K562 (cell line): ENCODE results near the gene TMEM89. TPM values are rescaled to one million over a fixed set of nuclear protein-coding genes. Genes with fewer than 3 reads are reported as not detected.
A peak's percentile ranks its signal among the peaks of the same experiment; 100 is the strongest.

Experiments used
- BRF2 ChIP-seq: IDR thresholded peaks from 3 replicates; pipeline ENCODE4 v1.6.1; 2011; ENCODE audit warnings: borderline replicate concordance, mild to moderate bottlenecking; ENCODE audit not compliant: insufficient read length, insufficient read depth
- CBX3 ChIP-seq, 2 experiments: IDR thresholded peaks; 1 replicate in 1 of 2; 2 replicates in 1 of 2; pipeline ENCODE4 v1.6.1; 2012; ENCODE audit warnings: inconsistent platforms in 2 of 2, low read length in 2 of 2, borderline replicate concordance in 1 of 2, control low read depth in 1 of 2
- CLOCK ChIP-seq: fragments of 250-450 bp; sonication (Bioruptor Pico); IDR thresholded peaks from 2 replicates; pipeline ENCODE4 v1.4.0; 2020; ENCODE audit warnings: mild to moderate bottlenecking, moderate library complexity, borderline replicate concordance
- FOXK1 ChIP-seq: sonication (generic); formaldehyde crosslinking; IDR thresholded peaks from 2 replicates; pipeline ENCODE4 v1.8.0; 2022; ENCODE audit warnings: missing genetic modification reagents, mild to moderate bottlenecking, borderline replicate concordance
- GATAD2B ChIP-seq: fragments of 450-650 bp; IDR thresholded peaks from 2 replicates; pipeline ENCODE4 v1.6.1; 2017; ENCODE audit warnings: mild to moderate bottlenecking, borderline replicate concordance
- HIVEP1 ChIP-seq: fragments of 250-450 bp; sonication (Bioruptor Pico); IDR thresholded peaks from 2 replicates; pipeline ENCODE4 v1.4.0; 2020; ENCODE audit warnings: mild to moderate bottlenecking
- ILF3 ChIP-seq: fragments of 450-650 bp; IDR thresholded peaks from 2 replicates; pipeline ENCODE4 v1.6.1; 2018; ENCODE audit warnings: antibody characterized with exemption, mild to moderate bottlenecking, moderate library complexity, borderline replicate concordance
- MCM5 ChIP-seq: fragments of 450-650 bp; IDR thresholded peaks from 2 replicates; pipeline ENCODE4 v1.6.1; 2016; ENCODE audit warnings: low read depth
- NCOA6 ChIP-seq: fragments of 450-650 bp; IDR thresholded peaks from 2 replicates; pipeline ENCODE4 v1.6.1; 2017; ENCODE audit warnings: mild to moderate bottlenecking
- POLR2G ChIP-seq: fragments of 200-400 bp; formaldehyde crosslinking; IDR thresholded peaks from 2 replicates; pipeline ENCODE4 v1.6.1; 2017; ENCODE audit warnings: low read depth, mild to moderate bottlenecking, antibody characterized with exemption, low read length, moderate library complexity
- PYGO2 ChIP-seq: fragments of 450-650 bp; IDR thresholded peaks from 2 replicates; pipeline ENCODE4 v1.6.1; 2016; ENCODE audit warnings: mild to moderate bottlenecking, missing genetic modification characterization, moderate library complexity, missing compliant biosample characterization
- SRSF3 ChIP-seq: fragments of 200-400 bp; formaldehyde crosslinking; IDR thresholded peaks from 2 replicates; pipeline ENCODE4 v1.6.1; 2016; ENCODE audit warnings: mild to moderate bottlenecking, low read length, moderate library complexity; ENCODE audit not compliant: insufficient read depth
- TCF7L2 ChIP-seq: fragments of 150-350 bp; IDR thresholded peaks from 2 replicates; pipeline ENCODE4 v1.6.1; 2016; ENCODE audit warnings: low read depth, mild to moderate bottlenecking, low read length, moderate library complexity
- TFAM ChIP-seq: fragments of 250-450 bp; sonication (Bioruptor Pico); conservative IDR thresholded peaks from 2 replicates; pipeline ENCODE4 v1.5.0; 2021; ENCODE audit warnings: mild to moderate bottlenecking, moderate library complexity
- TGIF2 ChIP-seq: sonication (generic); formaldehyde crosslinking; IDR thresholded peaks from 2 replicates; pipeline ENCODE4 v1.8.1; 2022; ENCODE audit warnings: mild to moderate bottlenecking, missing genetic modification reagents, moderate library complexity
- YBX1 ChIP-seq: fragments of 450-650 bp; IDR thresholded peaks from 2 replicates; pipeline ENCODE4 v1.7.1; 2016; ENCODE audit warnings: mild to moderate bottlenecking
- ZBTB1 ChIP-seq: sonication (generic); formaldehyde crosslinking; IDR thresholded peaks from 2 replicates; pipeline ENCODE4 v1.8.1; 2023; ENCODE audit warnings: missing genetic modification reagents, low read depth, mild to moderate bottlenecking, borderline replicate concordance
- ZEB2 ChIP-seq: fragments of 450-650 bp; IDR thresholded peaks from 2 replicates; pipeline ENCODE4 v1.6.1; 2016
- ZNF133 ChIP-seq: fragments of 250-450 bp; sonication (Bioruptor Pico); IDR thresholded peaks from 2 replicates; pipeline ENCODE4 v1.4.0; 2020; ENCODE audit warnings: mild to moderate bottlenecking
- ZNF165 ChIP-seq: fragments of 250-450 bp; sonication (Bioruptor Pico); IDR thresholded peaks from 2 replicates; pipeline ENCODE4 v1.4.0; 2020; ENCODE audit warnings: borderline replicate concordance
- ZNF512 ChIP-seq: IDR thresholded peaks from 2 replicates; pipeline ENCODE4 v1.6.1; 2016; ENCODE audit warnings: missing genetic modification characterization, missing compliant biosample characterization
- ZNF780A ChIP-seq: fragments of 250-450 bp; sonication (Bioruptor Pico); IDR thresholded peaks from 2 replicates; pipeline ENCODE4 v1.5.0; 2021; ENCODE audit warnings: mild to moderate bottlenecking
- polyA plus RNA-seq, 8 experiments: library from polyadenylated mRNA; depleted of rRNA in 4 of 8; stranded (reverse) in 5 of 8; unstranded in 3 of 8; fragments of >200 nt; fragmentation: Nextera tagmentation in 2 of 8; fragmentation: Illumina TruSeq in 1 of 8; extraction: Ambion mirVana in 2 of 8; extraction: Trizol in 1 of 8; gene quantifications; 2 replicates each; pipeline versions ENCODE4 v1.2.1 to v1.2.3, GENCODE V29; 2011 to 2014; ENCODE audit warnings: inconsistent platforms in 1 of 8, missing spikeins in 1 of 8
- total RNA-seq, 7 experiments: library from RNA; depleted of rRNA in 6 of 7; stranded (reverse); fragments of >200 nt in 6 of 7; fragmentation: Illumina TruSeq in 2 of 7; extraction: Trizol in 2 of 7; gene quantifications; 2 replicates each; pipeline versions ENCODE4 v1.2.1 to v1.2.3, GENCODE V29; 2011 to 2021; ENCODE audit warnings: low replicate concordance in 1 of 7

The TMEM89 gene
- total and polyA plus RNA-seq, 9 of the 15 experiments (the other 6 are each of a cell fraction or from before 2014, with no cell fraction given) = not detected

GRCh38 chr3:48635222-48636021 is 13.9 kb upstream of the TMEM89 start, which contains the start of gene SLC26A6 (continued):
- no peak for TF ChIP-seq ZNF133 (CRISPR knock-in tag)
- no peak for TF ChIP-seq ZNF780A
- TF ChIP-seq ZBTB1 (CRISPR knock-in tag) = peak; percentile 45; the same call in 1 of the 2 replicates
- TF ChIP-seq TCF7L2 = no peak
- no peak for TF ChIP-seq NCOA6
- TF ChIP-seq POLR2G = peak; percentile 91
- no peak for TF ChIP-seq SRSF3
- TF ChIP-seq PYGO2 (tag) = no peak
- no peak for TF ChIP-seq ZNF512 (tag)
- TF ChIP-seq GATAD2B = 0 out of 2 replicates have a peak, but pooled peaks have one; percentile 38
- TF ChIP-seq TFAM (CRISPR knock-in tag) = no peak
- no peak for TF ChIP-seq BRF2
- no peak for TF ChIP-seq ZEB2
- no peak for TF ChIP-seq YBX1
- 0 out of 2 replicates have a peak, but pooled peaks have one; percentile 69 for TF ChIP-seq FOXK1 (CRISPR knock-in tag)
- no peak for TF ChIP-seq ILF3
- no peak for TF ChIP-seq HIVEP1 (CRISPR knock-in tag)
- TF ChIP-seq ZNF165 (CRISPR knock-in tag) = no peak
- no peak for TF ChIP-seq CLOCK (CRISPR knock-in tag)
- TF ChIP-seq MCM5 = no peak
- TF ChIP-seq CBX3 (IDR thresholded peaks at IDR 0.05; ENCODE audit: borderline replicate concordance in 1 of 2, low read length in 2 of 2) = no peak
- peak; percentile 78; the same call in 1 of the 2 replicates for TF ChIP-seq TGIF2 (CRISPR knock-in tag)
